ENCODE data around the gene PNMT.

DNA sequence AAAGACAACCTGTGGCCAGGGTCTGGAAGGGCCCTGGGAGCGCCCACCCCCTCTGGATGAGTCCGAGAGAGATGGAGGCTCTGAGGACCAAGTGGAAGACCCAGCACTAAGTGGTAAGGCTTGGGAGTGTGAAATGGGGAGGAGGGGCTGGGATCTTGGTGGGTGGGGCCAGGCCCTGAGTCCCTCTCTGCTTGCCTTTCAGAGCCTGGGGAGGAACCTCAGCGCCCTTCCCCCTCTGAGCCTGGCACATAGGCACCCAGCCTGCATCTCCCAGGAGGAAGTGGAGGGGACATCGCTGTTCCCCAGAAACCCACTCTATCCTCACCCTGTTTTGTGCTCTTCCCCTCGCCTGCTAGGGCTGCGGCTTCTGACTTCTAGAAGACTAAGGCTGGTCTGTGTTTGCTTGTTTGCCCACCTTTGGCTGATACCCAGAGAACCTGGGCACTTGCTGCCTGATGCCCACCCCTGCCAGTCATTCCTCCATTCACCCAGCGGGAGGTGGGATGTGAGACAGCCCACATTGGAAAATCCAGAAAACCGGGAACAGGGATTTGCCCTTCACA is 32.6 kb upstream of the PNMT start:
- TF ChIP-seq POLR2A (IDR thresholded peaks at IDR 0.05): no peak
- TF ChIP-seq, protein P1, sequence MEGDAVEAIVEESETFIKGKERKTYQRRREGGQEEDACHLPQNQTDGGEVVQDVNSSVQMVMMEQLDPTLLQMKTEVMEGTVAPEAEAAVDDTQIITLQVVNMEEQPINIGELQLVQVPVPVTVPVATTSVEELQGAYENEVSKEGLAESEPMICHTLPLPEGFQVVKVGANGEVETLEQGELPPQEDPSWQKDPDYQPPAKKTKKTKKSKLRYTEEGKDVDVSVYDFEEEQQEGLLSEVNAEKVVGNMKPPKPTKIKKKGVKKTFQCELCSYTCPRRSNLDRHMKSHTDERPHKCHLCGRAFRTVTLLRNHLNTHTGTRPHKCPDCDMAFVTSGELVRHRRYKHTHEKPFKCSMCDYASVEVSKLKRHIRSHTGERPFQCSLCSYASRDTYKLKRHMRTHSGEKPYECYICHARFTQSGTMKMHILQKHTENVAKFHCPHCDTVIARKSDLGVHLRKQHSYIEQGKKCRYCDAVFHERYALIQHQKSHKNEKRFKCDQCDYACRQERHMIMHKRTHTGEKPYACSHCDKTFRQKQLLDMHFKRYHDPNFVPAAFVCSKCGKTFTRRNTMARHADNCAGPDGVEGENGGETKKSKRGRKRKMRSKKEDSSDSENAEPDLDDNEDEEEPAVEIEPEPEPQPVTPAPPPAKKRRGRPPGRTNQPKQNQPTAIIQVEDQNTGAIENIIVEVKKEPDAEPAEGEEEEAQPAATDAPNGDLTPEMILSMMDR (IDR thresholded peaks at IDR 0.05): no peak

Data from transverse colon (tissue), 3 donors.